DMS79 (cell line): ENCODE data around the gene CMTM1.
"Not testable (repeated sequence)": the region's sequence is repeated elsewhere in the genome, so short reads cannot be mapped to it uniquely, and the experiment has no call there.

Experiments used
- DNase-seq: peaks from one replicate; lab custom pipeline; 2025; lab: John Stamatoyannopoulos, UW

Gene CMTM1

GRCh38 chr16:66562986-66563385 lies 3.3 kb upstream of the CMTM1 start:
- no peak for DNase-seq

DNA sequence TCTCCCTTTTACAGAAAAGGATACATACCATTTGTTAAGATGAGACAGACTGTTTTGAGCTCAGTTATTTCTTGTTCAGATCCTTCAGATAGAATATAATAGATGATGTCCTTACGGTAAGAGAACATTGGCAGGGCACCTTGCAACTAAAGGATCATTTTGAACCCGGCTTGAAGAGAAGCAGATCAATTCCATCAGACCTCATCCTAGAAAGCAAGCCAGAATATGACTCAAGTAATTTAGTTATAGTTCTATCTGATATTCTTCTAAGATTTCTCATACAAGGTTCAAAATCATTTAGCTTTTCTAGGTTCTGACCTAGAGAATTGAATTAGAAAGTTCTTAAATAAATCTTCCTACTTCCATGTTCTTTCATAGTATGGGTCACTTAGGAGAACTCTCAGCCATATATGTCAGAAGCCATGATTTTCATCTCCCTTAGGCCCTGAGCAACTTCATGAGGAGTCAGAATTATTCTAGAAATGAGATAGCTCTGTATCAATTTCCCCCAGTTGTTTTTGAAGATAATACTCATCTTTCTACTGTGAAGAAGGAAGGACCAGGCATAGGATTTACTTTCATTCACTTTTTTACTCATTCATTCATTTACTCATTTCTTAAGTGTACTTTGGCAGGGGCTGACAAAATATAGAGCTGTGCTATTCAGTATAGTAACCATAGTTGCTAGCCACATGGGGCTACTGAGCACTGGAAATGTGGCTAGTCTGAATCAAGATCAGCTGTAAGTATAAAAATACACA lies 2.5 kb upstream of the CMTM1 start:
- no peak for DNase-seq

DNA sequence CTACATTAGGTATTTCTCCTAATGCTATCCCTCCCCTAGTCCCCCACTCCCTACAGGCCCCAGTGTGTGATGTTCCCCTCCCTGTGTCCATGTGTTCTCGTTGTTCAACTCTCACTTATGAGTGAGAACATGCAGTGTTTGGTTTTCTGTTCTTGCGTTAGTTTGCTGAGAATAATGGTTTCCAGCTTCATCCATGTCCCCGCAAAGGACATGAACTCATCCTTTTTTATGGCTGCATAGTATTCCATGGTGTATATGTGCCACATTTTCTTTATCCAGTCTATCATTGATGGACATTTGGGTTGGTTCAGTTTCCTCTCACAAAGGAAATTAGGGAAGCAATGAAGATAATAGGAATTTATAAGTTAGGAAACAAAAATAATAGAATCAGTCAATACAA lies 1.0 kb downstream of the CMTM1 start:
- not testable (repeated sequence) for DNase-seq

- no peak for DNase-seq
Observed at GRCh38 chr16:66568355-66568754, 2.1 kb downstream of the CMTM1 start.

GRCh38 chr16:66569131-66569530 lies 2.9 kb downstream of the CMTM1 start:
- DNase-seq: no peak

GRCh38 chr16:66569827-66570405 lies 3.7 kb downstream of the CMTM1 start:
- DNase-seq: no peak

GRCh38 chr16:66572356-66572755 lies 6.1 kb downstream of the CMTM1 start:
- no peak for DNase-seq

GRCh38 chr16:66574081-66574480 lies 7.8 kb downstream of the CMTM1 start:
- DNase-seq: no peak

DNA sequence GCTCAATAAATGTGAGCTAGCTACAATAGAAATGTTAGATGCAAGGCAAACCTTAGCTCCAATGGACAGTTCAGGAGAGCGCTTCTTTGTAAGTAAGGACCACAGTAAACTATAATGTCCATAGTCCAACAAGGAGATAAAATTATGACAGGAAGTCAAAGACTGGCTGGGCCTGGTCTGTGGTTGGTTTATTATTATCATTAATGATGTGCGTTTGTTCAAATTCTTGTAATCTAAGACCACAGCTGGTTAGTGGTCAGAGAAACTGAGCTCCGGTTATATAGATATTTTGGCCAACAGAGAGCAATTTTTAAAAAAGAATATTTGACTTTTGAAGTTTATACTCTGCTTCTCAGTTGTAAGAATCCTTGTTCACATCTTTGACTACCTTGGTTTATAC lies 8.3 kb downstream of the CMTM1 start:
- DNase-seq: no peak

DNA sequence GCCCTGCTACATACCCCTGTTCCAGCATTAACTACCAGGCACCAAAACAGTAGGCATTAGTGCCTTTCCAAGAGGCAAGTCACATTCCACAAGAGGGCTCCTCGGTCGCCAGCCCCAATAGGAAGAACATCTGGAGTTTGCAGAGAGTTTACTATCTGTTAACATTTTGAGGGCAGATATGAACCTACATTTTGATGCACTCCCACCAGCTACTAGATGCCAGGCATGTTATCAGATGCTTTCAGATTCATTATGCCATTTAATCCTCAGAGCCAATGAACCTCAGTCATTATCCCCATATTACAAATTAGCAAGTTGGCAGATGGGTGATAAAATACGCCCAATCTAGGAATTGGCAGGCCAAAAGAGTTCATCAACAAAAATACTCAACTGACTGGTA lies 8.8 kb downstream of the CMTM1 start:
- DNase-seq: no peak

- DNase-seq: no peak
Observed at GRCh38 chr16:66576296-66576695, 10.1 kb downstream of the CMTM1 start.

DNA sequence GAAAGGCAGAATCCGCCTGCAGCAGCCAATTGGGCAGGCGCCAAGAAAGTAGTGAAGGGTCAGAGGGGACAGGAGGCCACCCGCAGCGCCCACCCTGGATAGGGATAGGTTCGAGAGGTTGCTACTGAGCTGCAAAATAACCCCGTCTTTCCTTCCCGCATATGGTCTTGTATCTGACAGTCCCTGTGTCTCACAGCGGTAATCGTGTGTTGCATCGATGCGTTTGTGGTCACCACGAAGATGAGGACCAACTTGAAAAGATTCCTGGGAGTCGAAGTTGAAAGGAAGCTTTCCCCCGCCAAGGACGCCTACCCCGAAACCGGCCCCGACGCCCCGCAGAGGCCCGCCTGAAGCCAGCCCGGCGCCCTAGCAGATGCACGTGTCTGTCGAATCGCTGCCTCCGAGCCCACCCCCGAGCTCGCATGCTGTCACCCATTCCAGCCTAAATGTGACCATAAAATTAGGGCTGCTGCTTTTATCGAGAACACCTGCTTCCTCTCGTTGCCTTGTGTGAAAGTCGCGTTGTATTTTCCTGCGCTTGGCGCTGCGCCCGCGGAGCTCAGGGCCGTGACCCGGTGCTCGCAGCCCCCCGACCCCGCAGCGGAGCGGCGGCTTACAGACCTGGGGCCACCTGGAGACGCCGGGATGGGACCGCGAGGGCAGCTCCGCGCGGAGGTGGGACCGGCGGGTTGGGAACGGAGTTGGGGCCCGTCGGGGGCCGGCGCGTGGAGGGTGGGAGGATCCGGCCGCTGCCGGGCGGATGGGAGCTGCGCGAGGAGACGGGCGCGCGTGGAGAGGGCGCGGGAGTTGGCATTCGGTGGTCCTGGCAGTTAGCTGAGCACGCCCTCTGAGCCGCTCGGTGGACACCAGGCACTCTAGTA lies 12.7 kb downstream of the CMTM1 start, which contains the start of gene CMTM2:
TSS of gene CMTM2 (plus strand) at position 813 of the 881 bp plus-strand sequence. CDS start 145 bp downstream, outside the sequence.
- DNase-seq: no peak

DNA sequence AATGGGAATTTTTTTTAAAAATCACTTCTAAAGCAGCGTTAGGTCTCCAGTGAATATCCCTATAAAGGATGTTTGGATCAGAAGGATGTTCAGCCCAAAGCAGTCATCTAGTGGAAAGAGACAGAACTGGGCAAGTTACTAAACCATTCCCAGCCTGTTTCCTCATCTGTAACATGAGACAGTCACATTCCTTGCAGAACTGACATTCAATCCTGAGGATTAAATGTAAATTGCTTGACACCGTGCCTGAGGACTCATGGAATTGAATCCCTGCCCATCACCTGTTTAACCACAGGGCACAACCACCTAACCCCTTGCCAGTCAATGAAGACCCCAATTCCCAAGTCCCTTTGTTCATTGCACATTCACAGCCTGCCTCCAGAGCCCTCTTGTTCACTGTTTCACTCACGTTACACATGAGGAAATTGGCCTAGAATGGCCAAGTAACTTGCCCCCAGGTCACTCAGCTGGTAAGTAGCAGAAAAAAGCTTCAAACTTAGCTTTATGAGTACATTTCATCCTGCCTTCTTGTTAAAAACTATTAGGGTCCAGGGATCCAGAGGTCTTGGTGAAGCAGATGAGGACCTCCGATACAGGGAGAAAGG lies 14.5 kb downstream of the CMTM1 start:
- no peak for DNase-seq

GRCh38 chr16:66581246-66581952 lies 15.2 kb downstream of the CMTM1 start:
- no peak for DNase-seq

DNA sequence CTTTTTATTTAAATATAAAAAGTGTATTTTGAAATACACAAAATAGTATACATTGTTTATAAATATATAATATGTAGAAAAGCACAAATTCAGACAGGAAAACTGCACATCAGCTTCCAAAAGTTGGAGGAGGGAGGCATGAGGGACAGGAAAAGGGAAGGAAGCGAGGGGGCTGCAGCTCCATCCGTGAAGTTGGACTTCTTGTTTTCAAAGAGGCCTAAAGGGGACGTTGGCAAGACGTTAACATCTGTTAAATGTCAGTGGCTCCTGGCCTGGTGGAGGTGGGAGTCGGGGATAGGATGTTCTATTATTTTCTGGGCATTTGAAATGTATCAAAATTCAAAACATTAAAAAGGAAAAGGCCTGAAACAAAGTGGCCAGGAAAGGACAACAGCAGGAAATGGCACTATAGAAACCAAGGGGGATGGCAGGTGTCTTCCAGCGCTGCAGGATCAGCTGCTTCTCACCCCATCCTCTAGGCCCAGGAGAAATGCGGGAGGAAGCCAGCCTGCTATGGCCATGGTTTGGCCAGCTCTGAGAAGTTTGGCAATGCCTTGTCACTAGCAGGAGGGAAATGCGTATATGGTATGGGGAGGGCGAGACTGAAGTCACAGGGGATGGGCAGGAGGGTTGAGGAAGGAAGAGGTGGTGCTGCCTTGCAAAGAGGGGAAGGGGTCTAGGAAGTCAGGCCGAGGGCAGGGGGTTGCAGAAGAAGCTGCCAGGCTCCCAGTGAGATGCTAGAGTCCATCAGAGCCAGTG lies 19.4 kb downstream of the CMTM1 start:
- DNase-seq: no peak

- DNase-seq: no peak
Observed at GRCh38 chr16:66587881-66588600, 21.8 kb downstream of the CMTM1 start.

DNA sequence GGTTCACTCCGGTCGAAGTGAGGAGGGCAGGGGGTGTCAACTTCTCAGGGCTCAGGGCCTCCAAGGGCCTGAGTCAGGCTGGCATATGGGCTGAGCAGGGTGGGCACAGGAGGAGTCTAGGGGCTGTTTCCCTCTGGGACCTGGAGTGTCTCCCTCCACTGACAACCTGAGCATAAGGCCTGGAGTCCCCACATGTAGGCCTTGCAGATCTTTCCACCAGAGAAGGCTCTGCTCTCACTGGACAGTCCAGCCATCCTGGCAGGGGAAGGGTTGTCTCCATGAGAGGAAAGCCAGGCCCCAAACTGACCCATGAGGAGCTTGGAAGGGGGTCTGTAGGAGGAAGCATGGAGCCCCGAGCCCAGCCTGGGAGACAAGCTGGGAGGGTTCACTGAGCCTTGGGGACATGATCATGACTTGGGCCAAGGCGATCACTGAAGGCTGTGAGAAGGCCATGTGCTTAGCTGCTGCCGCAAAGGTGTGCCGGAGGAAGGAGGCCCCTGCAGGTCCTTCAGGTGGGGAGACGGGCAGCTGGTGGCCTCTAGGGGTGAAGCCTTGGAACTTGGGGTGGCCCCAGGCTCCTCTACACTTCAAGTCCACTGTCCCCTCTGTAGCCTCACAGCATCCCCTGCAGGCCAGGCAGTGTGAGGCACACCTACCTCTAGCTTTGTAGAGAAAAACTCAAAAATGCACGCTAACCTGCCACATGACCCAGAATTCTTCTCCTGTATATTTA lies 22.9 kb downstream of the CMTM1 start:
- DNase-seq: no peak

DNA sequence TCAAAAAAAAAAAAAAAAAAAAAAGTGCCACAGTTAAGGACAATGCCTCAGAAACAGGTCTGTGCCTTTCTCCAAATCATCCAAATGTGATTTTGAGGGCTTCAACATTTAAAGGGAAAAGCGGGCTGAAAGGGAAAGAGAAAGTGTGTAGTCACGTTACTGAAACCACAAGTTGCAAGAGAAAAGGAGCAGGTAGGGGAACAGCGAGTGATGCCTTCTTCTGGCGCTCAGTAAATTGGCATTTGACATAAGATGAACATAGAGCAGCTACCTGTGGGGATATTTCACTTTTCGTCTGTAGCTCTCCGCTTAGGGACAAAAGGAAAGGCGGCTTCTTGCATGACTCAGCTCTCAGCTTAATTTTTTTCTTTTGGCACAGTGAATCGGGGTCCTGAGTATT lies 24.1 kb downstream of the CMTM1 start:
- DNase-seq: no peak

DNA sequence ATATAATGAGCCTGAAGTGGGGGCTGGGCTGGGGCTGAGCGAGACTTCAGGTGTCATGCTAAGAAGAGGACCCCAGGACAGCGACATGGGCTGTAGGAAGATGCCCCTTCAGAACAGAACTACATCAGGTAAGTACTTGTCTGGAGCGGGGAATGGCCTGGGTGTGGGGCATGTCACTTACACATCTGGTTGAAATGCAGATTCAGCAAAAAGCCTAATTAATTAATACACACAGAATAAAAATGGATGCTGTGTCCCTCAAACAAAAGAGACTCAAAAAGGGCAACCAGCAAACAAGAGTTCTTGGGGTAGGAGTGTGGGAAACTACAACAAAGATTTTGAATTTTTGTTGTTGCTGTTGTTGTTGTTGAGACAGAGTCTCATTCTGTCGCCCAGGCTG lies 24.8 kb downstream of the CMTM1 start:
- DNase-seq: no peak

GRCh38 chr16:66592241-66592640 lies 26.0 kb downstream of the CMTM1 start:
- DNase-seq: no peak
